ENCODE data around the gene PRRC2A. TPM values are rescaled to one million over a fixed set of nuclear protein-coding genes. Genes with fewer than 3 reads are reported as not detected.

The PRRC2A gene
- total and polyA plus RNA-seq, 11 donors: 75.1 to 119 (median 97.4) TPM

DNA sequence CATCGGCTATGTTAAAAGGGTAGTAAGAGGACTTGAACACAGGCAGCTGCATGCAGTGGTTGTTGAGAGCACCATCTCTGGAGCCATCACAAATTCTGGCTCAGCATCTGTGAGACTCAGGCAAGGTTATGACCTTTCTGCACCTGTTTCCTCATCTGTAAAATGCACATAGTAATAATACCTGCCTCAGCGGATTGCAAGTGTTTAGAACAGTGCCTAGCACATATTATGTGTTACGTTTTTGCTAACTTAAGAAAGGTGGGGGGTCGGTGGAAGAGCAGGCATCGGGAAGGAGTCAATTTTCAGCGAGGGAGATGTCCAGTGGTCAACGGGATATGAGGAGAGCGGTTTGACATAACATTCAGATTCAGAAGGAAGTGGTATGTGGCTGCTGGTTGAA is 57.4 kb downstream of the PRRC2A start:
- intact Hi-C loops (cut with DNase I): loop anchor here in 1 of 10 donors (5.0 kb wide), 1 partner anchor 199 kb away; the partner anchor contains the start of gene SLC44A4
- Histone ChIP-seq H3K4me3 (no peak overlapping the region), H3K27me3 (no peaks in the 10 kb centered on the region), H3K27ac (no peak overlapping the region), H3K4me1 (peaks cover 0 to 21% (median 14%) of the 10 kb centered on the region in 12 donors), H3K36me3 (peaks cover 0 to 22% (median 8%) of the 10 kb centered on the region in 9 donors), H3K9me3 (no peaks in the 10 kb centered on the region)
- DNase-seq (no peak), ATAC-seq (no peak)
- TF ChIP-seq POLR2A (IDR thresholded peaks at IDR 0.05): no peak
- TF ChIP-seq, protein P1, sequence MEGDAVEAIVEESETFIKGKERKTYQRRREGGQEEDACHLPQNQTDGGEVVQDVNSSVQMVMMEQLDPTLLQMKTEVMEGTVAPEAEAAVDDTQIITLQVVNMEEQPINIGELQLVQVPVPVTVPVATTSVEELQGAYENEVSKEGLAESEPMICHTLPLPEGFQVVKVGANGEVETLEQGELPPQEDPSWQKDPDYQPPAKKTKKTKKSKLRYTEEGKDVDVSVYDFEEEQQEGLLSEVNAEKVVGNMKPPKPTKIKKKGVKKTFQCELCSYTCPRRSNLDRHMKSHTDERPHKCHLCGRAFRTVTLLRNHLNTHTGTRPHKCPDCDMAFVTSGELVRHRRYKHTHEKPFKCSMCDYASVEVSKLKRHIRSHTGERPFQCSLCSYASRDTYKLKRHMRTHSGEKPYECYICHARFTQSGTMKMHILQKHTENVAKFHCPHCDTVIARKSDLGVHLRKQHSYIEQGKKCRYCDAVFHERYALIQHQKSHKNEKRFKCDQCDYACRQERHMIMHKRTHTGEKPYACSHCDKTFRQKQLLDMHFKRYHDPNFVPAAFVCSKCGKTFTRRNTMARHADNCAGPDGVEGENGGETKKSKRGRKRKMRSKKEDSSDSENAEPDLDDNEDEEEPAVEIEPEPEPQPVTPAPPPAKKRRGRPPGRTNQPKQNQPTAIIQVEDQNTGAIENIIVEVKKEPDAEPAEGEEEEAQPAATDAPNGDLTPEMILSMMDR (IDR thresholded peaks at IDR 0.05): no peak
- WGBS, 4 donors: 77 to 81% (median 78%) methylated on average over 8 of the region's 8 CpGs

DNA sequence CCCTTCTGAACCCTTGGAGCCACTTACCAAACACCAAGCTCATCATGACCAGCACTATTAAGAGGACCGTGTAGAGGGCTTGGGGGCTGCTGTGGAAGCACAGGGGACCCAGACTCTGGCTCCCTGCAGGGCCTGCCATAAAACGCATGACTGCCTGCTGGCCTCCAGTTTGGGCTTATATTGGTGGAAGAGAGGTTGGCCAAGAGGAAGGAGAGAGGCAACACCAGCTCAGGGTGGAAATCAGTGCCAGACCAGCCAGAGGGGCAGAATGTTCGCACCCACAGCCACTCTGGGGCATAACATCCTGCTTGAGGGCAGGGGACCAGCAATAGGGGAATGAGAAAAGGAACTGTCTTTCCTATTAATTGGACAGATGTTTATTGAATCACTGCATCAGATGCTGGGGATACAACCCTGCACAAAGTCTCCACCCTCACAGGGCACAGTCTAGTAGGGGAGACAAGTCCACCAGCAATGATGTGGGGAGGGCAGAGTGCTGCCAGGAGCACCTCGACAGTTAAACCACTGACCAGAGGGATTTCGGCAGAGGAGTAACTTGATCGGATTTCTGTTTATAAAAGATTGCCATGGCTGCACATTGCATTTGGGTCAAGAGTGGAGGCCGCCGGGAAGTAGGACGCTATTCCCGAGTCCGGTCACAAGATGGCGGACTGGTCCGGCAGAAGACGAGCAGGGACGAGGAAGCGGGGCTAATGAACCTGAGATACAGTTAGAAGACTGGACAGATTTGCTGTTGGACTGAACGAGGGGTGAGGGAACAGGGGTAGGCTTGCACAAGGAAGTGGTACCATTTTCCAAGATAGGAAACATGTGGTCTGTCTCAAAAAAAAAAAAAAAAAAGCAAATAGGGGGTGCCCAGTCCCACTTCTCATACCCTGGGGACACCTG is 60.0 kb downstream of the PRRC2A start, which contains the start of gene LY6G5C:
Gene LY6G5C (minus strand): TSS at position 842 of the 909 bp plus-strand sequence. CDS start 694 bp downstream, at position 148.
- ATAC-seq: peak; percentile 75 to 92 (median 88)

DNA sequence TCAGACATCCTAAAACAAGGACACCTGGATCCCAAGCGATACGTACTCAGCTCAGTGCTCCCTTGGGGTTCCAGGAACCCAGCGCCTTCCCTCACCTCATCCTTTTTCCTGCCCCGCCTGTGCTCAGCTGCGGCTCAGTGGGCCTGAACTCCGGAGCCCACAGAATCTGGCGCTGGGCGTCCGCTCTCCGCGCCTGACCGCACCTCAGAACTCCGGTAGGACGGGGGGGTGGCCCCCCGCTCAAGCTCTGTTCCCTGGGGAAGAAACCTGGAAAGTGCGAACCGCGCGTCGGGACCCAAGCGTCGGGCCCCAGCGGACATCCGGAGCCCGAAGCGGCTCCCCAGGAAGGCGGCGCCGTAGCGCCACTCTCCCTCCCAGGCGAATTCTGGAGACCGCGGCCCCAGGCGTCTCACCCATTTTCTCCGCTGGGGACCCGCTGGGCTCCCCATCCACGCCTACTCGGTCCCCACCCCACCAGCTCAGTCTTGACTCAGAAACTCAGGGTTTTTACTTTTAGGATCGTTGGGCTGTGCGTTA is 60.7 kb downstream of the PRRC2A start:
- Histone ChIP-seq H3K27ac (peak overlapping the region in 11 of 12 donors; percentile 9 to 83 (median 63)), H3K36me3 (peaks cover 0 to 21% (median 12%) of the 10 kb centered on the region in 9 donors), H3K4me3 (peak overlapping the region; percentile 28 to 74 (median 58)), H3K4me1 (peaks cover 0 to 26% (median 14%) of the 10 kb centered on the region in 12 donors), H3K9me3 (no peaks in the 10 kb centered on the region), H3K27me3 (no peaks in the 10 kb centered on the region)
- peak; percentile 44 to 79 (median 54) for DNase-seq
- WGBS, 4 donors: 1 to 3% (median 2%) methylated on average over 29 to 40 of the region's 40 CpGs
- ATAC-seq: peak; percentile 49 to 81 (median 66)
- intact Hi-C loops (cut with DNase I): loop anchor here (1.0 to 10.0 kb wide), 14 partner anchors 46 to 274 kb away; partner anchors contain the start of genes DDAH2 (in 3 of the 10), NELFE (in 3 of the 10), SKIC2 (in 3 of the 10) and SAPCD1 (in 2 of the 10)
- TF ChIP-seq, protein P1 (IDR thresholded peaks at IDR 0.05): peak in 3 of 12 donors; percentile 7 to 37 (median 13)
- TF ChIP-seq POLR2A (IDR thresholded peaks at IDR 0.05): no peak

More for the DNA sequence above, 60.0 kb downstream of the PRRC2A start, which contains the start of gene LY6G5C:
- Histone ChIP-seq H3K27ac (peak within 1 kb of the TSS in 11 of 12 donors; percentile 9 to 83 (median 63)), H3K4me1 (peaks cover 0 to 26% (median 14%) of the 10 kb centered on the region in 12 donors), H3K36me3 (peaks cover 0 to 14% (median 6%) of the 10 kb centered on the region in 9 donors), H3K9me3 (no peaks in the 10 kb centered on the region), H3K4me3 (peak within 1 kb of the TSS; percentile 28 to 74 (median 58)), H3K27me3 (no peaks in the 10 kb centered on the region)
- 11 to 14% (median 13%) methylated on average over 17 of the region's 17 CpGs for WGBS, 4 donors
- peak; percentile 82 to 90 (median 85) for DNase-seq
- TF ChIP-seq, protein P1 (IDR thresholded peaks at IDR 0.05): peak; percentile 54 to 85 (median 78)
- TF ChIP-seq POLR2A (IDR thresholded peaks at IDR 0.05): no peak
- intact Hi-C loops (cut with DNase I): loop anchor here (1.0 to 10.0 kb wide), 15 partner anchors 47 to 274 kb away; partner anchors contain the start of genes DDAH2 (in 3 of the 10), NELFE (in 3 of the 10), SKIC2 (in 3 of the 10) and SAPCD1 (in 2 of the 10)
